ENCODE results near the gene ERCC6L2.

DNA sequence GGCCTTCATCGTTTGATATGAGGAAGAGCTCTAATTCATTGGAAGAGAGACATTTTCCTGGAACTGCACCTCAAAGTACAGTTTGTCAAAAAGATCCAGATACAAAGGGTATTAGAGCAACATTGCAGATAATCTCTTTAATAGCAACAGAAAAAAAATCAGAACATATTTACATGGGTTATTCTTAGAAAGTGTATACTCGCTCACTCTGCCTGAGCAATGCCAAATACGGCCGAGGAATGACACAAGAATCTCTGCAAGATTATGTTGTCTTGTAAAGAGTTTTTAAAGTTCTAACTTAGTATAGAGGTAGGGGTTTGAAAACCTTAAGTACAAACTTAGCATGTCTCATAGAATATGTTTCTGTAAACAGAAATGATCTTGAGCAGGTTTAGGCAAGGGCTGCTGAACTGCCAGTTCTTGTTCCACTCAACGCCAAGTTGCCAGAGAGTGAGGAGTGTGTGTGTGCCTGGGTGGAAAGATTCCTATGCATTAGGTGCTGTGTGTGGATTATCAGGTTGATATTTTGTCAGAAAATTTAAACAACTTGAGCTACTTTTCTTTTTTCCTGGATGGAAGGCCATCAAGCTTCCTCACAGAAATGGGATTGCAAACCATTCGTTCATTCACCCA, 41.8 kb upstream of the ERCC6L2 start:
- TF ChIP-seq, protein P1, sequence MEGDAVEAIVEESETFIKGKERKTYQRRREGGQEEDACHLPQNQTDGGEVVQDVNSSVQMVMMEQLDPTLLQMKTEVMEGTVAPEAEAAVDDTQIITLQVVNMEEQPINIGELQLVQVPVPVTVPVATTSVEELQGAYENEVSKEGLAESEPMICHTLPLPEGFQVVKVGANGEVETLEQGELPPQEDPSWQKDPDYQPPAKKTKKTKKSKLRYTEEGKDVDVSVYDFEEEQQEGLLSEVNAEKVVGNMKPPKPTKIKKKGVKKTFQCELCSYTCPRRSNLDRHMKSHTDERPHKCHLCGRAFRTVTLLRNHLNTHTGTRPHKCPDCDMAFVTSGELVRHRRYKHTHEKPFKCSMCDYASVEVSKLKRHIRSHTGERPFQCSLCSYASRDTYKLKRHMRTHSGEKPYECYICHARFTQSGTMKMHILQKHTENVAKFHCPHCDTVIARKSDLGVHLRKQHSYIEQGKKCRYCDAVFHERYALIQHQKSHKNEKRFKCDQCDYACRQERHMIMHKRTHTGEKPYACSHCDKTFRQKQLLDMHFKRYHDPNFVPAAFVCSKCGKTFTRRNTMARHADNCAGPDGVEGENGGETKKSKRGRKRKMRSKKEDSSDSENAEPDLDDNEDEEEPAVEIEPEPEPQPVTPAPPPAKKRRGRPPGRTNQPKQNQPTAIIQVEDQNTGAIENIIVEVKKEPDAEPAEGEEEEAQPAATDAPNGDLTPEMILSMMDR (IDR thresholded peaks at IDR 0.05): no peak
- TF ChIP-seq POLR2AphosphoS5 (IDR thresholded peaks at IDR 0.05; ENCODE audit: low read depth, low read length) (no peak), SIN3A (IDR thresholded peaks at IDR 0.05; ENCODE audit: borderline replicate concordance, insufficient read depth, low read depth, low read length) (no peak)
